ENCODE measurements around the gene ABHD6.
A peak's percentile ranks its signal among the peaks of the same experiment; 100 is the strongest.

ABHD6 gene

GRCh38 chr3:58298190-58298589, 60.6 kb downstream of the ABHD6 start:
- no peak overlapping the region for H3K27ac ChIP-seq
- TF ChIP-seq CTCF (conservative IDR thresholded peaks at IDR 0.05) (no peak), ZFX (IDR thresholded peaks at IDR 0.05) (no peak)

- TF ChIP-seq CTCF (conservative IDR thresholded peaks at IDR 0.05) (no peak), ZFX (IDR thresholded peaks at IDR 0.05) (no peak)
- no peak overlapping the region for H3K27ac ChIP-seq
Observed at GRCh38 chr3:58299075-58299474, 61.5 kb downstream of the ABHD6 start.

GRCh38 chr3:58299839-58300516, 62.4 kb downstream of the ABHD6 start:
- no peak for TF ChIP-seq ZFX (IDR thresholded peaks at IDR 0.05)
- peak; percentile 74 for TF ChIP-seq CTCF (conservative IDR thresholded peaks at IDR 0.05)
- H3K27ac ChIP-seq, result no peak overlapping the region

GRCh38 chr3:58305882-58306711, 68.5 kb downstream of the ABHD6 start, which contains the start of the genes HTD2 and RPP14:
HTD2 (plus strand) TSS chr3:58306520; CDS start chr3:58317614, 11,094 bp downstream.
RPP14 (plus strand) TSS chr3:58306245; CDS start chr3:58310330, 4,085 bp downstream.
- TF ChIP-seq CTCF (conservative IDR thresholded peaks at IDR 0.05), result peak; percentile 96
- TF ChIP-seq ZFX (IDR thresholded peaks at IDR 0.05), result peak; percentile 50; the same call in 1 of the 2 replicates
- peak within 1 kb of the TSS; percentile 93 for H3K27ac ChIP-seq

GRCh38 chr3:58307639-58308215, 70.1 kb downstream of the ABHD6 start:
- TF ChIP-seq CTCF (conservative IDR thresholded peaks at IDR 0.05) (peak; percentile 73), ZFX (IDR thresholded peaks at IDR 0.05) (no peak)
- H3K27ac ChIP-seq, result peak overlapping the region; percentile 93

GRCh38 chr3:58308728-58309127, 71.1 kb downstream of the ABHD6 start:
- H3K27ac ChIP-seq, result no peak overlapping the region
- TF ChIP-seq CTCF (conservative IDR thresholded peaks at IDR 0.05) (no peak), ZFX (IDR thresholded peaks at IDR 0.05) (no peak)

- H3K27ac ChIP-seq, result no peak overlapping the region
- TF ChIP-seq CTCF (conservative IDR thresholded peaks at IDR 0.05) (no peak), ZFX (IDR thresholded peaks at IDR 0.05) (no peak)
Observed at GRCh38 chr3:58317811-58318210, 80.2 kb downstream of the ABHD6 start.

Data from C4-2B (cell line).